ENCODE measurements around the gene EPGN. TPM values are rescaled to one million over a fixed set of nuclear protein-coding genes. Genes with fewer than 3 reads are reported as not detected.
A peak's percentile ranks its signal among the peaks of the same experiment; 100 is the strongest.

The EPGN gene
- polyA plus RNA-seq, 2 of the 4 experiments (the other 2 are of a cell fraction), result not detected

DNA sequence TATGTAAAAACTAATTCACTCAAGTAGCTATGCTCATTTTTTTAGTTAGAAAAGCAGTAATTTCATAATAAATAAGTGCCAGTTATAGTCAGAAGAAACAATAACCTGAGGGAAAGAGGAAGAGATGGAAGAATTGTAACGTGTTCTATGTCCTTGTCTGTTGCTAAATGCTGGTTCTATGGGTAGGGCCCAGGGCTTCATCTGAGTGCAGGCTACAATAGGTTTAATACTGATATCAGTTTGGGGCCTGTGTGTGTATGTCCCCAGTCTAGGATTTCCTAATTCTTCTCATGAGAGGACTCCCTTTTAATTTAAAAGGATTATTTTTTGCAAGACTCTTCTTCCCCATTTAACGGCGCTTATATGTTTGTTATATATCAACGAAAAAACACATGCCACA, 53.4 kb downstream of the EPGN start:
- TF ChIP-seq SREBF2 (IDR thresholded peaks at IDR 0.05) (no peak), MYC (IDR thresholded peaks at IDR 0.05; ENCODE audit: borderline replicate concordance, low read length) (no peak), CBX8 (IDR thresholded peaks at IDR 0.05) (no peak), POLR2A (IDR thresholded peaks at IDR 0.05; ENCODE audit: low read length) (no peak), CEBPB (IDR thresholded peaks at IDR 0.05) (no peak), TFCP2L1 (CRISPR knock-in tag; IDR thresholded peaks at IDR 0.05) (no peak), EHF (CRISPR knock-in tag; IDR thresholded peaks at IDR 0.05) (no peak), FOSL2 (IDR thresholded peaks at IDR 0.05) (no peak), FOSL2 (CRISPR knock-in tag; IDR thresholded peaks at IDR 0.05) (no peak)
- ChIA-PET CTCF (no interaction called here), POLR2A (no interaction called here)
- DNase-seq (ENCODE audit: low read depth in 1 of 2, low spot score in 1 of 2) (no peak), FAIRE-seq (no peak), ATAC-seq (no peak)
- WGBS (ENCODE audit: missing lambda C conversion rate), result 65% methylated on average over 4 of the region's 4 CpGs
- H3K4me1 ChIP-seq, result peaks cover 31% of the 10 kb centered on the region; the same call in 2 of the 3 replicates
- H3K4me2 ChIP-seq, result no peak overlapping the region
- H3K9me3 ChIP-seq, result no peaks in the 10 kb centered on the region
- no peak overlapping the region for H3K4me3 ChIP-seq
- 0 out of 6 replicates have a peak overlapping the region, but pooled peaks of 1 of the 2 experiments have one; percentile 35 for H3K27ac ChIP-seq

DNA sequence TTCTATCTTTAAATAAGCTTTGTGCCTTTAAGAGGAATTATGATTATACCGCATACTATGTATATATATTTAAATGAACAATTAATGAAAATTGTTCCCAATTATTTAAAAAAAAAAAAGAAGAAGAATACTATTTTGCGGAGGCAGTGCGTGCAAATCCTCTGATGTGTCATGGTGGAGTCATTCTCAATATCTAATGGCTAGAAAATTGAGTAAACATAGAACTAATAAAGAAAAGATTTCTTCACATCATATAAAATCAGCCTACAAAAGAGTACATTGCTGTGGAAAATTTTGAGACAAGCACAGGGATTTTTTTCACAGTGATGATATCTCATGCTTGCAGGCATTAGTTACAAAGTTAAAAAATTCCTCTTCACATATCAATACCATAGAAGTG, 54.1 kb downstream of the EPGN start:
- Histone ChIP-seq H3K27ac (peak overlapping the region; percentile 13 to 51; a peak in 1 of 6 replicates), H3K4me3 (no peak overlapping the region), H3K9me3 (no peaks in the 10 kb centered on the region), H3K4me1 (peaks cover 31% of the 10 kb centered on the region; the same call in 2 of the 3 replicates), H3K4me2 (peak overlapping the region; percentile 52)
- ChIA-PET POLR2A (no interaction called here), CTCF (interaction anchor here (0.7 to 1.1 kb wide), 2 partner anchors 190 to 314 kb away, joined by 3 to 4 read pairs; no protein-coding TSS in a partner anchor)
- TF ChIP-seq, protein P1, sequence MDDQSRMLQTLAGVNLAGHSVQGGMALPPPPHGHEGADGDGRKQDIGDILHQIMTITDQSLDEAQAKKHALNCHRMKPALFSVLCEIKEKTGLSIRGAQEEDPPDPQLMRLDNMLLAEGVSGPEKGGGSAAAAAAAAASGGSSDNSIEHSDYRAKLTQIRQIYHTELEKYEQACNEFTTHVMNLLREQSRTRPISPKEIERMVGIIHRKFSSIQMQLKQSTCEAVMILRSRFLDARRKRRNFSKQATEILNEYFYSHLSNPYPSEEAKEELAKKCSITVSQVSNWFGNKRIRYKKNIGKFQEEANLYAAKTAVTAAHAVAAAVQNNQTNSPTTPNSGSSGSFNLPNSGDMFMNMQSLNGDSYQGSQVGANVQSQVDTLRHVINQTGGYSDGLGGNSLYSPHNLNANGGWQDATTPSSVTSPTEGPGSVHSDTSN (IDR thresholded peaks at IDR 0.05), result no peak
- TF ChIP-seq, protein P2, sequence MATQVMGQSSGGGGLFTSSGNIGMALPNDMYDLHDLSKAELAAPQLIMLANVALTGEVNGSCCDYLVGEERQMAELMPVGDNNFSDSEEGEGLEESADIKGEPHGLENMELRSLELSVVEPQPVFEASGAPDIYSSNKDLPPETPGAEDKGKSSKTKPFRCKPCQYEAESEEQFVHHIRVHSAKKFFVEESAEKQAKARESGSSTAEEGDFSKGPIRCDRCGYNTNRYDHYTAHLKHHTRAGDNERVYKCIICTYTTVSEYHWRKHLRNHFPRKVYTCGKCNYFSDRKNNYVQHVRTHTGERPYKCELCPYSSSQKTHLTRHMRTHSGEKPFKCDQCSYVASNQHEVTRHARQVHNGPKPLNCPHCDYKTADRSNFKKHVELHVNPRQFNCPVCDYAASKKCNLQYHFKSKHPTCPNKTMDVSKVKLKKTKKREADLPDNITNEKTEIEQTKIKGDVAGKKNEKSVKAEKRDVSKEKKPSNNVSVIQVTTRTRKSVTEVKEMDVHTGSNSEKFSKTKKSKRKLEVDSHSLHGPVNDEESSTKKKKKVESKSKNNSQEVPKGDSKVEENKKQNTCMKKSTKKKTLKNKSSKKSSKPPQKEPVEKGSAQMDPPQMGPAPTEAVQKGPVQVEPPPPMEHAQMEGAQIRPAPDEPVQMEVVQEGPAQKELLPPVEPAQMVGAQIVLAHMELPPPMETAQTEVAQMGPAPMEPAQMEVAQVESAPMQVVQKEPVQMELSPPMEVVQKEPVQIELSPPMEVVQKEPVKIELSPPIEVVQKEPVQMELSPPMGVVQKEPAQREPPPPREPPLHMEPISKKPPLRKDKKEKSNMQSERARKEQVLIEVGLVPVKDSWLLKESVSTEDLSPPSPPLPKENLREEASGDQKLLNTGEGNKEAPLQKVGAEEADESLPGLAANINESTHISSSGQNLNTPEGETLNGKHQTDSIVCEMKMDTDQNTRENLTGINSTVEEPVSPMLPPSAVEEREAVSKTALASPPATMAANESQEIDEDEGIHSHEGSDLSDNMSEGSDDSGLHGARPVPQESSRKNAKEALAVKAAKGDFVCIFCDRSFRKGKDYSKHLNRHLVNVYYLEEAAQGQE (IDR thresholded peaks at IDR 0.05), result no peak
- TF ChIP-seq HOXB5 (CRISPR knock-in tag; IDR thresholded peaks at IDR 0.05) (no peak), MYC (IDR thresholded peaks at IDR 0.05; ENCODE audit: borderline replicate concordance, low read length) (no peak), POLR2AphosphoS2 (conservative IDR thresholded peaks at IDR 0.05; ENCODE audit: low read length) (no peak), RAD21 (conservative IDR thresholded peaks at IDR 0.05 in 1 of 2, IDR thresholded peaks at IDR 0.05 in 1 of 2) (no peak), RFX5 (IDR thresholded peaks at IDR 0.05) (no peak), SREBF2 (IDR thresholded peaks at IDR 0.05) (no peak), RCOR1 (IDR thresholded peaks at IDR 0.05; ENCODE audit: low read depth, low read length) (no peak), HOXA7 (CRISPR knock-in tag; IDR thresholded peaks at IDR 0.05) (no peak), KDM5A (IDR thresholded peaks at IDR 0.05) (no peak), NR3C1 (IDR thresholded peaks at IDR 0.05) (no peak), FOSL2 (IDR thresholded peaks at IDR 0.05) (no peak), FOSL2 (CRISPR knock-in tag; IDR thresholded peaks at IDR 0.05) (no peak), KDM1A (IDR thresholded peaks at IDR 0.05; ENCODE audit: low read depth) (no peak), TP53 (CRISPR knock-in tag; IDR thresholded peaks at IDR 0.05) (no peak)
- TF ChIP-seq, protein P3, sequence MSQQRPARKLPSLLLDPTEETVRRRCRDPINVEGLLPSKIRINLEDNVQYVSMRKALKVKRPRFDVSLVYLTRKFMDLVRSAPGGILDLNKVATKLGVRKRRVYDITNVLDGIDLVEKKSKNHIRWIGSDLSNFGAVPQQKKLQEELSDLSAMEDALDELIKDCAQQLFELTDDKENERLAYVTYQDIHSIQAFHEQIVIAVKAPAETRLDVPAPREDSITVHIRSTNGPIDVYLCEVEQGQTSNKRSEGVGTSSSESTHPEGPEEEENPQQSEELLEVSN (IDR thresholded peaks at IDR 0.05; ENCODE audit: borderline replicate concordance, low read depth), result no peak
- TF ChIP-seq, protein P4, sequence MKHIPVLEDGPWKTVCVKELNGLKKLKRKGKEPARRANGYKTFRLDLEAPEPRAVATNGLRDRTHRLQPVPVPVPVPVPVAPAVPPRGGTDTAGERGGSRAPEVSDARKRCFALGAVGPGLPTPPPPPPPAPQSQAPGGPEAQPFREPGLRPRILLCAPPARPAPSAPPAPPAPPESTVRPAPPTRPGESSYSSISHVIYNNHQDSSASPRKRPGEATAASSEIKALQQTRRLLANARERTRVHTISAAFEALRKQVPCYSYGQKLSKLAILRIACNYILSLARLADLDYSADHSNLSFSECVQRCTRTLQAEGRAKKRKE (CRISPR knock-in tag; IDR thresholded peaks at IDR 0.05; ENCODE audit: low read depth), result no peak
- 57% methylated on average over 3 of the region's 3 CpGs for WGBS (ENCODE audit: missing lambda C conversion rate)
- DNase-seq (ENCODE audit: low read depth in 1 of 2, low spot score in 1 of 2), result no peak
- ATAC-seq, result no peak
- no peak for FAIRE-seq
